ENCODE measurements around the gene EDN1. TPM values are rescaled to one million over a fixed set of nuclear protein-coding genes. Genes with fewer than 3 reads are reported as not detected.

The EDN1 gene
- total RNA-seq, 2 donors from 2014 or later = 15.6 to 20.4 TPM

- H3K4me3 ChIP-seq = no peak overlapping the region
- no peak for DNase-seq (ENCODE audit: low spot score)
- H3K36me3 ChIP-seq = no peaks in the 10 kb centered on the region
- no peaks in the 10 kb centered on the region for H3K27me3 ChIP-seq (replicated peaks; ENCODE audit: insufficient read depth)
- no peaks in the 10 kb centered on the region for H3K9me3 ChIP-seq
- WGBS = 64% methylated on average over 4 of the region's 4 CpGs
- H3K4me1 ChIP-seq (replicated peaks) = peaks cover 6% of the 10 kb centered on the region
- TF ChIP-seq POLR2A (IDR thresholded peaks at IDR 0.05) = no peak
- no peak for TF ChIP-seq CTCF (IDR thresholded peaks at IDR 0.05)
- TF ChIP-seq POLR2AphosphoS5 (IDR thresholded peaks at IDR 0.05) = no peak
- H3K27ac ChIP-seq = no peak overlapping the region
- intact Hi-C loops (cut with DNase I) = no loop called here
Measured at GRCh38 chr6:12334526-12335130, 44.5 kb downstream of the EDN1 start.

- intact Hi-C loops (cut with DNase I) = no loop called here
- Histone ChIP-seq H3K36me3 (no peaks in the 10 kb centered on the region), H3K4me3 (no peak overlapping the region), H3K27me3 (replicated peaks; ENCODE audit: insufficient read depth) (no peaks in the 10 kb centered on the region), H3K9me3 (no peaks in the 10 kb centered on the region), H3K4me1 (replicated peaks) (peaks cover 6% of the 10 kb centered on the region), H3K27ac (no peak overlapping the region)
- 67% methylated on average over 1 of the region's 1 CpG for WGBS
- TF ChIP-seq POLR2A (IDR thresholded peaks at IDR 0.05) (no peak), POLR2AphosphoS5 (IDR thresholded peaks at IDR 0.05) (no peak), CTCF (IDR thresholded peaks at IDR 0.05) (no peak)
- DNase-seq (ENCODE audit: low spot score) = no peak
Measured at GRCh38 chr6:12335131-12335527, 45.0 kb downstream of the EDN1 start.

- 56% methylated on average over 1 of the region's 1 CpG for WGBS
- Histone ChIP-seq H3K4me3 (no peak overlapping the region), H3K27me3 (replicated peaks; ENCODE audit: insufficient read depth) (no peaks in the 10 kb centered on the region), H3K36me3 (no peaks in the 10 kb centered on the region), H3K9me3 (no peaks in the 10 kb centered on the region), H3K27ac (no peak overlapping the region), H3K4me1 (replicated peaks) (peaks cover 6% of the 10 kb centered on the region)
- intact Hi-C loops (cut with DNase I) = no loop called here
- no peak for DNase-seq (ENCODE audit: low spot score)
- no peak for TF ChIP-seq POLR2A (IDR thresholded peaks at IDR 0.05)
- TF ChIP-seq CTCF (IDR thresholded peaks at IDR 0.05) = no peak
- TF ChIP-seq POLR2AphosphoS5 (IDR thresholded peaks at IDR 0.05) = no peak
Measured at GRCh38 chr6:12335717-12336116, 45.6 kb downstream of the EDN1 start.

- H3K27ac ChIP-seq = no peak overlapping the region
- DNase-seq (ENCODE audit: low spot score) = no peak
- no peak for TF ChIP-seq CTCF (IDR thresholded peaks at IDR 0.05)
- TF ChIP-seq POLR2AphosphoS5 (IDR thresholded peaks at IDR 0.05) = no peak
- no peak for TF ChIP-seq POLR2A (IDR thresholded peaks at IDR 0.05)
- WGBS = 77% methylated on average over 5 of the region's 5 CpGs
- no peaks in the 10 kb centered on the region for H3K27me3 ChIP-seq (replicated peaks; ENCODE audit: insufficient read depth)
- no peaks in the 10 kb centered on the region for H3K36me3 ChIP-seq
- H3K4me1 ChIP-seq (replicated peaks) = peaks cover 2% of the 10 kb centered on the region
- H3K9me3 ChIP-seq = no peaks in the 10 kb centered on the region
- no peak overlapping the region for H3K4me3 ChIP-seq
- intact Hi-C loops (cut with DNase I) = no loop called here
Measured at GRCh38 chr6:12336121-12336971, 46.2 kb downstream of the EDN1 start.
